HG02852 (cell line): ENCODE measurements around the gene TCTA.

Experiments
- ATAC-seq: cut with Tn5 transposase; IDR thresholded peaks from one replicate; pipeline ENCODE4 v1.9.1; 2021; ENCODE audit warnings: mild to moderate bottlenecking, moderate library complexity; ENCODE audit not compliant: unreplicated experiment

The TCTA gene

GRCh38 chr3:49456466-49456865 is 44.2 kb downstream of the TCTA start:
- ATAC-seq = no peak

- no peak for ATAC-seq
Observed at GRCh38 chr3:49460188-49460890, 48.1 kb downstream of the TCTA start.

- ATAC-seq = no peak
Observed at GRCh38 chr3:49460956-49461355, 48.7 kb downstream of the TCTA start.

- ATAC-seq = no peak
Observed at GRCh38 chr3:49461443-49462171, 49.4 kb downstream of the TCTA start.

- ATAC-seq = no peak
Observed at GRCh38 chr3:49462222-49462621, 50.0 kb downstream of the TCTA start.

GRCh38 chr3:49465270-49466034 is 53.2 kb downstream of the TCTA start:
- no peak for ATAC-seq
